ENCODE data around the gene SHISA2. TPM values are rescaled to one million over a fixed set of nuclear protein-coding genes. Genes with fewer than 3 reads are reported as not detected.

SHISA2 gene
- total RNA-seq, 1 donor, result 0.27 TPM

GRCh38 chr13:26050568-26051230 lies 1.1 kb downstream of the SHISA2 start:
- DNase-seq (ENCODE audit: low read depth in 2 of 3, low spot score in 2 of 3), result peak in 1 of 3 donors; percentile 6

- DNase-seq (ENCODE audit: low read depth in 2 of 3, low spot score in 2 of 3), result no peak
Observed at GRCh38 chr13:26048741-26049140, 3.1 kb downstream of the SHISA2 start.

GRCh38 chr13:26047040-26047439 lies 4.8 kb downstream of the SHISA2 start:
- no peak for DNase-seq (ENCODE audit: low read depth in 2 of 3, low spot score in 2 of 3)

- no peak for DNase-seq (ENCODE audit: low read depth in 2 of 3, low spot score in 2 of 3)
Observed at GRCh38 chr13:26046639-26047038, 5.2 kb downstream of the SHISA2 start.

GRCh38 chr13:26045142-26045541 lies 6.7 kb downstream of the SHISA2 start:
- DNase-seq (ENCODE audit: low read depth in 2 of 3, low spot score in 2 of 3), result no peak

- no peak for DNase-seq (ENCODE audit: low read depth in 2 of 3, low spot score in 2 of 3)
Observed at GRCh38 chr13:26042785-26043184, 9.0 kb downstream of the SHISA2 start.

GRCh38 chr13:26041444-26041843 lies 10.4 kb downstream of the SHISA2 start:
- DNase-seq (ENCODE audit: low read depth in 2 of 3, low spot score in 2 of 3), result no peak

GRCh38 chr13:26038931-26039475 lies 12.8 kb downstream of the SHISA2 start:
- DNase-seq (ENCODE audit: low read depth in 2 of 3, low spot score in 2 of 3), result no peak

- no peak for DNase-seq (ENCODE audit: low read depth in 2 of 3, low spot score in 2 of 3)
Observed at GRCh38 chr13:26037302-26037701, 14.5 kb downstream of the SHISA2 start.

GRCh38 chr13:26036383-26036782 lies 15.4 kb downstream of the SHISA2 start:
- no peak for DNase-seq (ENCODE audit: low read depth in 2 of 3, low spot score in 2 of 3)

- DNase-seq (ENCODE audit: low read depth in 2 of 3, low spot score in 2 of 3), result no peak
Observed at GRCh38 chr13:26034018-26034417, 17.8 kb downstream of the SHISA2 start.

- no peak for DNase-seq (ENCODE audit: low read depth in 2 of 3, low spot score in 2 of 3)
Observed at GRCh38 chr13:26030331-26030730, 21.5 kb downstream of the SHISA2 start.

- no peak for DNase-seq (ENCODE audit: low read depth in 2 of 3, low spot score in 2 of 3)
Observed at GRCh38 chr13:26029581-26030136, 22.2 kb downstream of the SHISA2 start.

GRCh38 chr13:26026211-26026610 lies 25.6 kb downstream of the SHISA2 start:
- no peak for DNase-seq (ENCODE audit: low read depth in 2 of 3, low spot score in 2 of 3)

- no peak for DNase-seq (ENCODE audit: low read depth in 2 of 3, low spot score in 2 of 3)
Observed at GRCh38 chr13:26025771-26026170, 26.0 kb downstream of the SHISA2 start.

GRCh38 chr13:26025196-26025595 lies 26.6 kb downstream of the SHISA2 start:
- DNase-seq (ENCODE audit: low read depth in 2 of 3, low spot score in 2 of 3), result no peak

GRCh38 chr13:26024558-26024957 lies 27.3 kb downstream of the SHISA2 start:
- DNase-seq (ENCODE audit: low read depth in 2 of 3, low spot score in 2 of 3), result no peak

- DNase-seq (ENCODE audit: low read depth in 2 of 3, low spot score in 2 of 3), result no peak
Observed at GRCh38 chr13:26022538-26023292, 29.1 kb downstream of the SHISA2 start.

- no peak for DNase-seq (ENCODE audit: low read depth in 2 of 3, low spot score in 2 of 3)
Observed at GRCh38 chr13:26021956-26022355, 29.9 kb downstream of the SHISA2 start.

GRCh38 chr13:26021516-26021915 lies 30.3 kb downstream of the SHISA2 start:
- no peak for DNase-seq (ENCODE audit: low read depth in 2 of 3, low spot score in 2 of 3)

- no peak for DNase-seq (ENCODE audit: low read depth in 2 of 3, low spot score in 2 of 3)
Observed at GRCh38 chr13:26020891-26021290, 30.9 kb downstream of the SHISA2 start.
